Inflammatory macrophage treated with lipopolysaccharide for 4 hours (primary cell): ENCODE measurements around the gene TLE6.
"Not testable (repeated sequence)": the region's sequence is repeated elsewhere in the genome, so short reads cannot be mapped to it uniquely, and the experiment has no call there.

Source experiments
- DNase-seq: peaks from one replicate; pipeline ENCODE4 v3.0.0-alpha.2; 2020

Gene TLE6

GRCh38 chr19:2977001-2977745, at the start of gene TLE6:
TSS of gene TLE6 (plus strand) at chr19:2977564. CDS start at chr19:2978234, 670 bp downstream.
- DNase-seq = peak; percentile 94

DNA sequence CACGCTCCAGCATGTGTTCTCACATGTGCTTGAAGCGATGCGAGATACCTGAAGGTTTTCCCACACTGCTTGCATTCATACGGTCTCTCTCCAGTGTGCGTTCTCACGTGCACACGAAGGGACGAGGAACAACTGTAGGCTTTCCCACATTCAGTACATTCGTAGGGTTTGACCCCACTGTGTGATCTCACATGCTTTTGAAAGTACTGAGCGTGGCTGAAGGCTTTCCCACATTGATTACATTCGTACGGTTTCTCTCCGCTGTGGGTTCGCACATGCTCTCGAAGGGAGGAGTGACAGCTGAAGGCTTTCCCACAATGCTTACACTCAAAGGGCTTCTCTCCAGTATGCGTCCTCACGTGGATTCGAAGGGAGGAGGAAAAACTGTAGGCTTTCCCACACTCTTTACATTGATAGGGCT, 43.9 kb upstream of the TLE6 start:
- no peak for DNase-seq

GRCh38 chr19:2935863-2936262, 41.5 kb upstream of the TLE6 start:
- DNase-seq = not testable (repeated sequence)

GRCh38 chr19:2942928-2943640, 34.3 kb upstream of the TLE6 start:
- DNase-seq = no peak

DNA sequence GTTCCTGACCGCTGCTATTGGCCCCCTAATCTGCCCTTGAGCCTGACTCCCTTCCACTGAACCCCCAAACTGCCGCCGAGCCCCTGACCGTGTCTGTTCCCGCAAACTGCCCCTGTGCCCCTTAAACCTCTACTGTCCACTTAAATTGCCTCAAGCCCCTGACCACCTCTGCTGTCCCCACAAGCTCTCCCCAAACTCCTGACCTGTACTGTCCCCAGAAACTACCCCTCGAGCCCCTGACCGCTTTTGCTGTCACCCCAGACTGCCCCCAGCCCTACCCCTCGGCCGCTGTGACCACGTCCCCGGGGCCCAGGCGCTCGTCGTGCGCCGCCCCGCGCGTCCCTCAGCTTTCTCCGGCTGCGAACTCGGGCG, 33.0 kb upstream of the TLE6 start:
- no peak for DNase-seq

DNA sequence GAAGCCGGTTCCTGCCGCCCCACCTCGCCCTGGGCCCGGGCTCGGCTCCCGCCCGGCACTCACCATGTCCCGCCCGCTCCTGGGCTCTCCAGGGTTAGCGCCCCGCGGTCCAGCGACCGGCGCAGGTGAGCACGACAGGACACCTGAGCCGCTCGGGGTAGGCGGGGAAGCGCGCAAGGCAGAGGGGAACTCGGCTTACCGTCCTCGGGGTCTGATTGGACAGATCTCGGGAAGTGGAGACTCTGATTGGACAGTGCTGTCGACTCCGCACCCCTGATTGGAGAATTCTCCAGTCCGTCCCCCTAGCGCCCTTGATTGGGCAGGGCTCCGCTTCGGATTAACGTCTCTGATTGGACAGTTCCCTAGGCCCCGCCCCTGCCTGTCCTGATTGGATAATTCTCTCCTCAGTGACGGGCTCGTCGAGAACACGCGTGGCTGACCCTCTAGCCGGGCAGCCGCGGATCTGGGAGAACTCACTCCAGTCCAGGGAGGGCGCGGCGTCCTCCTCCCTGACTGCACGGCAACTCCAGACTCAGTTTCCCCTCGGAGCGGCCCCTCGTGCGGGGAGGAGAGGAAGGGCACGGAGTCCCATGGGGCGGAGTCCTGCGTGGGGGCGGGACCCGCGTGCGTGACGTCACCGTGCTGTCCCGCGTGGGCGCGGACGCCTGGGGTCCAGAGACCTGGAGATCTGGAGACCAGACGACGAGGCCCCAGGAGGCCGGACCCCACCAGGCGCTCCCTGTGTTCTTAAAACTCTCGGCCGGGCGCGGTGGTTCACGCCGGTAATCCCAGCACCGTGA, 32.4 kb upstream of the TLE6 start, which contains the start of gene ZNF77:
TSS of gene ZNF77 (minus strand) at position 197 of the 800 bp plus-strand sequence. CDS start at position 66, 131 bp downstream.
- DNase-seq = peak; percentile 99

GRCh38 chr19:2945575-2946184, 31.7 kb upstream of the TLE6 start:
- no peak for DNase-seq

- peak; percentile 35 for DNase-seq
Observed at GRCh38 chr19:2949939-2950285, 27.5 kb upstream of the TLE6 start.

DNA sequence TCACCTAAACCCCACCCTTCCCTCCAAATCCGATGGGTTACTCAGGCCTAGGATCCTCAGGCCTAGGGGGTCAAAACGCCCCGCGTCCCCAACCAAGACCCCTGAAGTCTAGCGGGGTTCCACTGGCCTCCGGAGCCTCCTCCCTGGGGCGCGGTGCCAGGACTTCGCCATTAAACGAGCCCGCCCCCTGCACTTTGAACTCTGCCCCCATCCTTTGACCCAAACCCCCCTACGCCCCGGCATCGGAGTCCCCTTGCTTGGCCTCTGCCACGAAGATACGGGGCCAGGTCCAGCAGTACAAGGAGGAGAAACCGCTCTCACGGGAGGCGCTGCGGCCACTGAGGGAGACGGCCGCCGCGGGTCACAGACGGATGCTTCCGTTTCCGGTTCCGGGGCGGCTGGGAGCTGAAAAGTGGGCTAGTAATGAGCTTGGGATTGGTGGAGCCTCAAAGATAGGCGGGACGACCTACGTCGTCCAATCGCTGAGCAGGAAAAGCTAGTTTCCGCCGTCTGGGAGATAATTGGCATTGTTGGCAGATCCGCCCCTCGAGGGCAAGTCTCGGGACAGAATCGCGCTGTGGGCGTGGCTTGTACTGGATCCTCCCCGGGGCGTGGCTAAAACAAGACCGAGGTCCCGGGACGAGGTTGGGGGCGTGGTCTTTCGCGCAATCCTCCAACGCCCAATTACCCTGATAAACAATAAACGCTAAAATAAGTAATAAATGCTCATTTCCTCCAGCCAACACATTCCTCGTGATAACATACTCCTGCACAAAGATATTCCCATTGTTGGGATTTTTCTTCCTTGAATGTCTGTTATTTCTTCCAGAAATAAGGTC, 26.9 kb upstream of the TLE6 start:
- peak; percentile 100 for DNase-seq

GRCh38 chr19:2952953-2953481, 24.3 kb upstream of the TLE6 start:
- no peak for DNase-seq

GRCh38 chr19:2957160-2957559, 20.2 kb upstream of the TLE6 start:
- no peak for DNase-seq

- no peak for DNase-seq
Observed at GRCh38 chr19:2960120-2960519, 17.2 kb upstream of the TLE6 start.

- DNase-seq = peak; percentile 78
Observed at GRCh38 chr19:2962018-2962670, 15.2 kb upstream of the TLE6 start.

GRCh38 chr19:2963122-2963521, 14.2 kb upstream of the TLE6 start:
- no peak for DNase-seq

DNA sequence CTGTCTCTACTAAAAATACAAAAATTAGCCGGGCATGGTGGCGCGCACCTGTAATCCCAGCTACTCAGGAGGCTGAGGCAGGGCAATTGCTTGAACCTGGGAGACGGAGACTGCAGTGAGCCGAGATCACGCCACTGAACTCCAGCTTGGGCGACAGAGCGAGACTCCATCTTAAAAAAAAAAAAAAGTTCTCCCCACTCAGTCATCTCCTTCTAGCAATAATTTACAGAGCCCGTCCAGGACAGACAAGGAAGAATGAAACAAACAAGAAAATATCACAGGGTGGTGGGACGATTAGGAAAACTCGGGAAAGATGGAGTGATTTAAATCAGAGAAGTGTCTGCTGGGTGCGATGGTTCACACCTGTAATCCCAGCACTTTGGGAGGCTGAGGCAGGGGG, 13.7 kb upstream of the TLE6 start:
- DNase-seq = not testable (repeated sequence)

- no peak for DNase-seq
Observed at GRCh38 chr19:2964874-2965273, 12.5 kb upstream of the TLE6 start.

- DNase-seq = no peak
Observed at GRCh38 chr19:2967972-2968371, 9.4 kb upstream of the TLE6 start.

DNA sequence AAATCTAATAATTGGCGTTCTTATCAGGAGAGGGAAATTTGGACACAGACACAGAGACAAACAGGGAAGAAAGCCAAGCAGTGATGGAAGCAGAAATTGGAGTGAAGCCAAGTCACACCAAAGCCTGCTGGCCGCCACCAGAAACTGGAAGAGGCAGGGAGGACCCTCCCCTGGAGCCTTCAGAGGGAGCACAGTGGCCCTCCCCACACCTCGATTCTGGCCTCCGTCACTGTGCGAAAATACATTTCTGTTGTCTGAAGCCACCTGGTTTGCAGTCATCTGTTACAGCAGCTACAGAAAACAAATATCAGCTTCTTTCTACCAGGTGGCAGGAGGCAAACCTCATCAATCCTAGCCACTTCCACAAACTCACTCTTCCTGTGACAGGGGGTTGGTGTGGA, 8.3 kb upstream of the TLE6 start:
- no peak for DNase-seq

GRCh38 chr19:2970201-2970835, 7.0 kb upstream of the TLE6 start:
- DNase-seq = no peak

GRCh38 chr19:2973229-2973628, 4.1 kb upstream of the TLE6 start:
- no peak for DNase-seq
